Measurements from ENCODE around the gene RSKR.
"Not testable (repeated sequence)": the region's sequence is repeated elsewhere in the genome, so short reads cannot be mapped to it uniquely, and the experiment has no call there.

The RSKR gene, protein sequence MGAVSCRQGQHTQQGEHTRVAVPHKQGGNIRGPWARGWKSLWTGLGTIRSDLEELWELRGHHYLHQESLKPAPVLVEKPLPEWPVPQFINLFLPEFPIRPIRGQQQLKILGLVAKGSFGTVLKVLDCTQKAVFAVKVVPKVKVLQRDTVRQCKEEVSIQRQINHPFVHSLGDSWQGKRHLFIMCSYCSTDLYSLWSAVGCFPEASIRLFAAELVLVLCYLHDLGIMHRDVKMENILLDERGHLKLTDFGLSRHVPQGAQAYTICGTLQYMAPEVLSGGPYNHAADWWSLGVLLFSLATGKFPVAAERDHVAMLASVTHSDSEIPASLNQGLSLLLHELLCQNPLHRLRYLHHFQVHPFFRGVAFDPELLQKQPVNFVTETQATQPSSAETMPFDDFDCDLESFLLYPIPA

GRCh38 chr17:28613931-28614381 lies at the start of gene RSKR:
RSKR (minus strand) TSS chr17:28614185; CDS start chr17:28614161, 24 bp downstream.
- no peak within 1 kb of the TSS for H3K4me3 Mint-ChIP-seq
- peak within 1 kb of the TSS; percentile 46 for H3K27ac Mint-ChIP-seq
- no peaks in the 10 kb centered on the region for H3K4me1 Mint-ChIP-seq
- peaks cover 66% of the 10 kb centered on the region for H3K36me3 Mint-ChIP-seq
- no peaks in the 10 kb centered on the region for H3K27me3 Mint-ChIP-seq
- no peaks in the 10 kb centered on the region for H3K9me3 Mint-ChIP-seq
- no peak for DNase-seq
- CTCF ChIA-PET = interaction anchor here (1.0 to 2.3 kb wide), 6 partner anchors 8 to 74 kb away, joined by 3 to 9 read pairs (median 4); partner anchors contain the start of gene ALDOC

GRCh38 chr17:28663723-28664122 lies 49.7 kb upstream of the RSKR start:
- no peak for DNase-seq
- Mint-ChIP-seq H3K4me1 (peaks cover 53% of the 10 kb centered on the region), H3K27ac (peak overlapping the region; percentile 99), H3K9me3 (no peaks in the 10 kb centered on the region), H3K36me3 (peaks cover 38% of the 10 kb centered on the region), H3K4me3 (peak overlapping the region; percentile 98), H3K27me3 (no peaks in the 10 kb centered on the region)
- CTCF ChIA-PET = interaction anchor here (1.1 kb wide), 1 partner anchor 20 kb away, joined by 3 read pairs; no protein-coding TSS in a partner anchor

DNA sequence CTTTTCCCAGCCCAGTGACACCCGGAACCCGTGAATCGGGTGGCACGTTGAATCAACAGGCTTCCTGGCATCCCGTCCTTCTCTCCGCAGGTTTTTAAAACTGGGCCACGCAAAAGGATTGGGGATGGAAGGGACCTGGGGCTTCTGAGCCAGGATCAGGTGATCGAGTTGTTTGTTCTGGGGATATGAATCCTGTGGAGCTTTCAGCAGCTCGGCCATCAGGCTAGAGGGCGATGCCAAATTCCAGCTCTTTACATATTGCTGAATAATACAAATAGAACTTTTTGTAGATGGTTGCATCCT lies 48.5 kb upstream of the RSKR start:
- Mint-ChIP-seq H3K27me3 (no peaks in the 10 kb centered on the region), H3K4me1 (peaks cover 50% of the 10 kb centered on the region), H3K9me3 (no peaks in the 10 kb centered on the region), H3K36me3 (peaks cover 42% of the 10 kb centered on the region), H3K4me3 (peak overlapping the region; percentile 98), H3K27ac (peak overlapping the region; percentile 99)
- CTCF ChIA-PET = interaction anchor here (1.1 to 2.4 kb wide), 4 partner anchors 13 to 19 kb away, joined by 3 to 21 read pairs (median 4); no protein-coding TSS in a partner anchor
- no peak for DNase-seq

GRCh38 chr17:28661635-28662526 lies 47.9 kb upstream of the RSKR start, which contains the start of the genes SDF2 and SUPT6H:
SDF2 (minus strand) TSS chr17:28661906; CDS start chr17:28661876, 30 bp downstream.
SUPT6H (plus strand) TSS chr17:28662205; CDS start chr17:28673402, 11,197 bp downstream.
- no peaks in the 10 kb centered on the region for H3K27me3 Mint-ChIP-seq
- CTCF ChIA-PET = interaction anchor here (0.9 to 2.4 kb wide), 6 partner anchors 8 to 66 kb away, joined by 3 to 21 read pairs (median 4); no protein-coding TSS in a partner anchor
- H3K4me3 Mint-ChIP-seq = peak within 1 kb of the TSS; percentile 98
- H3K4me1 Mint-ChIP-seq = peaks cover 49% of the 10 kb centered on the region
- H3K9me3 Mint-ChIP-seq = no peaks in the 10 kb centered on the region
- H3K27ac Mint-ChIP-seq = peak within 1 kb of the TSS; percentile 99
- H3K36me3 Mint-ChIP-seq = peaks cover 41% of the 10 kb centered on the region
- peak; percentile 96 for DNase-seq

DNA sequence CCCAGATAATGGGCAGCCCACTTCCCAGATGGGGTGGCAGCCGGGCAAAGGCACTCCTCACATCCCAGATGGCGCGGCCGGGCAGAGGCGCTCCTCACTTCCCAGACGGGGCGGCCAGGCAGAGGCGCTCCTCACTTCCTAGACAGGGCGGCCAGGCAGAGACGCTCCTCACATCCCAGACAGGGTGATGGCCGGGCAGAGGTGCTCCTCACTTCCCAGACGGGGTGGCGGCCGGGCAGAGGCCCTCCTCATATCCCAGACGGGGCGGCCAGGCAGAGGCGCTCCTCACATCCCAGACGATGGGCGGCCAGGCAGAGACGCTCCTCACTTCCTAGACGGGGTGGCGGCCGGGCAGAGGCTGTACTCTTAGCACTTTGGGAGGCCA lies 45.5 kb upstream of the RSKR start:
- H3K9me3 Mint-ChIP-seq, CTCF ChIA-PET, DNase-seq, H3K27ac Mint-ChIP-seq, H3K4me3 Mint-ChIP-seq, H3K27me3 Mint-ChIP-seq: not testable (repeated sequence)
- H3K4me1 Mint-ChIP-seq = peaks cover 40% of the 10 kb centered on the region
- H3K36me3 Mint-ChIP-seq = peaks cover 38% of the 10 kb centered on the region

DNA sequence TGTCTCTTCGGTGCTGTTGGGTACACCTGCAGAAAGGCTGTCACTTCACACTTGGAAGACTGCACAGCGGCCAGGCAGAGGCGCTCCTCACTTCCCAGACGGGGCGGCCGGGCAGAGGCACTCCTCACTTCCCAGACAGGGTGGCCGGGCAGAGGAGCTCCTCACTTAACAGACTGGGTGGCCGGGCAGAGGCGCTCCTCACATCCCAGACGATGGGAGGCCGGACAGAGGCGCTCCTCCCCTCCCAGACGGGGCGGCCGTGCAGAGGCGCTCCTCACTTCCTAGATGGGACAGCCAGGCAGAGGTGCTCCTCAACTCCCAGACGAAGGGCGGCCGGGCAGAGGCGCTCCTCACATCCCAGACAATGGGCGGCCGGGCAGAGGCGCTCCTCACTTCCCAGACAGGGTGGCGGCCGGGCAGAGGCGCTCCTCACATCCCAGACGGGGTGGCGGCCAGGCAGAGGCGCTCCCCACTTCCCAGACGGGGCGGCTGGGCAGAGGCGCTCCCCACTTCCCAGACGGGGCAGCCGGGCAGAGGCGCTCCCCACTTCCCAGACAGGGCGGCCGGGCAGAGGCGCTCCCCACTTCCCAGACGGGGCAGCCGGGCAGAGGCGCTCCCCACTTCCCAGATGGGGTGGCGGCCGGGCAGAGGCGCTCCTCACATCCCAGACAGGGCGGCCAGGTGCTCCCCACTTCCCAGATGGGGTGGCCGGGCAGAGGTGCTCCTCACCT lies 44.9 kb upstream of the RSKR start:
- Mint-ChIP-seq H3K4me1 (peaks cover 36% of the 10 kb centered on the region), H3K36me3 (peaks cover 37% of the 10 kb centered on the region)
- H3K4me3 Mint-ChIP-seq, H3K27ac Mint-ChIP-seq, CTCF ChIA-PET, H3K9me3 Mint-ChIP-seq, H3K27me3 Mint-ChIP-seq, DNase-seq: not testable (repeated sequence)

GRCh38 chr17:28658342-28658741 lies 44.4 kb upstream of the RSKR start:
- H3K4me1 Mint-ChIP-seq = peaks cover 30% of the 10 kb centered on the region
- peaks cover 36% of the 10 kb centered on the region for H3K36me3 Mint-ChIP-seq
- DNase-seq, H3K27ac Mint-ChIP-seq, H3K27me3 Mint-ChIP-seq, H3K4me3 Mint-ChIP-seq, H3K9me3 Mint-ChIP-seq, CTCF ChIA-PET: not testable (repeated sequence)

DNA sequence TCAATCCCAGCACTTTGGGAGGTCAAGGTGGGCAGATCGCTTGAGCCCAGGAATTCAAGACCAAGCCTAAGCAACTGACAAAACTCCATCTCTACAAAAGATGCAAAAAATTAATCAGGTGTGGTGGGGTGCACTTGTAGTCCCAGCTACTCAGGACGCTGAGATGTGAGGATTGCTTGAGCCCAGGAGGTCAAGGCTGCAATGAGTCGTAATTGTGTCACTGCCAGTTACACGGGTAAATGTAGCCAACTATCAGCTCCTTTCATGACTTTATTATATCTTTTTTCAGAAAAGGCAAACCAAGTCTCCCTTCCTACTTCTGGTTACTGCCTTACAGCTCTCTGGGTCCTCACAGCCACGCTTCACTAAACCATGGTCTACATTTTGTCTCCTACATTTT lies 43.8 kb upstream of the RSKR start:
- Mint-ChIP-seq H3K4me1 (peaks cover 24% of the 10 kb centered on the region), H3K27ac (no peak overlapping the region), H3K36me3 (peaks cover 39% of the 10 kb centered on the region), H3K9me3 (no peaks in the 10 kb centered on the region), H3K27me3 (no peaks in the 10 kb centered on the region), H3K4me3 (no peak overlapping the region)
- DNase-seq = no peak
- CTCF ChIA-PET = no interaction called here

- Mint-ChIP-seq H3K9me3 (no peaks in the 10 kb centered on the region), H3K4me3 (no peak overlapping the region), H3K36me3 (peaks cover 35% of the 10 kb centered on the region), H3K27ac (no peak overlapping the region), H3K4me1 (peaks cover 8% of the 10 kb centered on the region), H3K27me3 (no peaks in the 10 kb centered on the region)
- CTCF ChIA-PET = no interaction called here
- no peak for DNase-seq
Observed at GRCh38 chr17:28655160-28655559, 41.2 kb upstream of the RSKR start.

- CTCF ChIA-PET = interaction anchor here (0.7 kb wide), 3 partner anchors 12 to 114 kb away, joined by 3 read pairs; no protein-coding TSS in a partner anchor
- peaks cover 24% of the 10 kb centered on the region for H3K4me1 Mint-ChIP-seq
- H3K9me3 Mint-ChIP-seq = no peaks in the 10 kb centered on the region
- H3K36me3 Mint-ChIP-seq = peaks cover 28% of the 10 kb centered on the region
- peak overlapping the region; percentile 6 for H3K27ac Mint-ChIP-seq
- no peaks in the 10 kb centered on the region for H3K27me3 Mint-ChIP-seq
- no peak for DNase-seq
- H3K4me3 Mint-ChIP-seq = no peak overlapping the region
Observed at GRCh38 chr17:28648698-28649097, 34.7 kb upstream of the RSKR start.

DNA sequence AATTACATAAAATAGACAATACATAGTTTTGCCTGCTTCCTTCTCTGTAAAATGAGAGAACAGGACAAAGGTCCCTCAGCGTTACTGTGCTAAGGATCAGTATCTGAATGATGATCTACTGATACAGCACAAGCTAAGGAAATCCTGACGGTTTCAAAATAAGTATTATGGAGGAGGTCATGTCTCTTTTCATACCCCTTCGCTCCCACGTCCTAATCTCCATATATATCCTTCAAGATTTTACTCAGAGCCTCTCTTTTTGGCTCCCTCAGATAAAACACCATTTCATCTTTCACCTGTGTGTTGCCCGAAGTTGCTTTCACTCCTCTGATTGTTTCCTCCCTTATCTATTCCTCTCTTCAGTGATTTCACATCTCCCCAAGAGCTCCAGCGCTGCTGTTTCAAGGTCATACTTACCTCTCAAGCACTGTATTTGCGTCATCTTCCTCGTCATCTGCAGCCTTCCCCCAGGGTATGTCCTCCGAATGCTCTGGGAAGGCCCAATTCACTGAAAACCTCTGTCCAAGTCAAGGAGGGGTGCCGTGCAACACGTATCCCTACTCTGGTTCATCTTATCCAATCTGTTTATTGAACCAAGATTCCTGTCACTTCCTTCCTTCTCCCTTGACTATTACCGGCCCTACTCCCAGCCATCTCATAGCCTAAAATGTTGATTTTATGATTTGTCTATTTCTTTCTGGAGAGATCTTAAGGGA lies 32.2 kb upstream of the RSKR start:
- CTCF ChIA-PET = interaction anchor here (0.8 to 5.0 kb wide), 8 partner anchors 16 to 103 kb away, joined by 3 to 35 read pairs (median 3); partner anchors contain the start of genes NEK8, SDF2 and SUPT6H
- no peaks in the 10 kb centered on the region for H3K9me3 Mint-ChIP-seq
- H3K4me1 Mint-ChIP-seq = peaks cover 36% of the 10 kb centered on the region
- H3K27ac Mint-ChIP-seq = peak overlapping the region; percentile 94
- peak overlapping the region; percentile 88 for H3K4me3 Mint-ChIP-seq
- DNase-seq = no peak
- H3K27me3 Mint-ChIP-seq = no peaks in the 10 kb centered on the region
- H3K36me3 Mint-ChIP-seq = peaks cover 29% of the 10 kb centered on the region

- peaks cover 31% of the 10 kb centered on the region for H3K36me3 Mint-ChIP-seq
- CTCF ChIA-PET = interaction anchor here (0.8 to 5.0 kb wide), 6 partner anchors 16 to 81 kb away, joined by 3 to 35 read pairs (median 3); partner anchors contain the start of genes PIGS, SDF2 and SUPT6H
Observed at GRCh38 chr17:28645576-28645939, 31.6 kb upstream of the RSKR start.

More at GRCh38 chr17:28645576-28645939, 31.6 kb upstream of the RSKR start:
- no peak for DNase-seq
- Mint-ChIP-seq H3K9me3 (no peaks in the 10 kb centered on the region), H3K27ac (peak overlapping the region; percentile 94), H3K4me1 (peaks cover 36% of the 10 kb centered on the region), H3K27me3 (no peaks in the 10 kb centered on the region), H3K4me3 (peak overlapping the region; percentile 88)

Data from activated naive CD4-positive, alpha-beta T cell treated with anti-CD3 and anti-CD28 coated beads, Interleukin-2, amount 10 ng/mL, durations not matched to agents 7 days and 5 days (primary cell).